Measurements from ENCODE around the gene SOCS3.

DNA sequence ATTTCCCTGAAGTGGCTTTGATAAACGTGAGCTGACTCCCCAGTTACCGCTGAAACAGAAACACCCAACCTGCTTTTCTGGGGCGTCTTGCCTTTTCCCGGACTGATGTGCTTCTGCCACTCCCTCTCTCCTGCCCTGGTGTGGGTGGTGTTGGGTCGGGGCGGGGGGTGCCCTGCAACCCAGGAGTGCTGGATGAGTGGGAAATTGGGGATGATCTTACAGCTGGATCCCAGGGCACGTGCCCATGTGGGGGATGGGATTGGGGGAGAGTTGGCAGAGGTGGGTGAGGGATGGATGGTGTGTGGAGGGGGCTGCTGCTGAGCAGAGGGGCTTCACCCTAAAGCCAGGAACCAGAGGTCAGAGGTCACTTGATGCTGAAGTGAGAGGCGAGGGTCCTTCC lies 47.0 kb upstream of the SOCS3 start:
- TF ChIP-seq, protein P1, sequence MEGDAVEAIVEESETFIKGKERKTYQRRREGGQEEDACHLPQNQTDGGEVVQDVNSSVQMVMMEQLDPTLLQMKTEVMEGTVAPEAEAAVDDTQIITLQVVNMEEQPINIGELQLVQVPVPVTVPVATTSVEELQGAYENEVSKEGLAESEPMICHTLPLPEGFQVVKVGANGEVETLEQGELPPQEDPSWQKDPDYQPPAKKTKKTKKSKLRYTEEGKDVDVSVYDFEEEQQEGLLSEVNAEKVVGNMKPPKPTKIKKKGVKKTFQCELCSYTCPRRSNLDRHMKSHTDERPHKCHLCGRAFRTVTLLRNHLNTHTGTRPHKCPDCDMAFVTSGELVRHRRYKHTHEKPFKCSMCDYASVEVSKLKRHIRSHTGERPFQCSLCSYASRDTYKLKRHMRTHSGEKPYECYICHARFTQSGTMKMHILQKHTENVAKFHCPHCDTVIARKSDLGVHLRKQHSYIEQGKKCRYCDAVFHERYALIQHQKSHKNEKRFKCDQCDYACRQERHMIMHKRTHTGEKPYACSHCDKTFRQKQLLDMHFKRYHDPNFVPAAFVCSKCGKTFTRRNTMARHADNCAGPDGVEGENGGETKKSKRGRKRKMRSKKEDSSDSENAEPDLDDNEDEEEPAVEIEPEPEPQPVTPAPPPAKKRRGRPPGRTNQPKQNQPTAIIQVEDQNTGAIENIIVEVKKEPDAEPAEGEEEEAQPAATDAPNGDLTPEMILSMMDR (IDR thresholded peaks at IDR 0.05), result no peak
- TF ChIP-seq EP300 (IDR thresholded peaks at IDR 0.05), result no peak
